Mucosa of descending colon (tissue), 3 donors: Measurements from ENCODE around the gene SYTL2. TPM values are rescaled to one million over a fixed set of nuclear protein-coding genes. Genes with fewer than 3 reads are reported as not detected.

Source experiments
- total RNA-seq, 3 donors: library from RNA; stranded (reverse); fragmentation: NEBNext Ultra II Directional in 2 of 3; extraction: Animal tissue kit (Norgen Biotek cat#: 25700) in 2 of 3; gene quantifications; one replicate each; pipeline versions ENCODE4 v1.2.1 to v1.2.4, GENCODE V29; 2021 to 2023
- donor health status: DM: no; HTN: no; CAD: no; lungs with moderate emphysema.
- donor health status: DM: no; HTN: no; CAD: no.
- donor health status: DM: no; HTN: yes; CAD: no.

SYTL2 gene
- total RNA-seq, 3 donors from 2014 or later = 150 to 502 (median 282) TPM

Other genes with a start within 250 kb of the SYTL2 start
- gene DLG2, start 183.8 kb downstream of the SYTL2 start, total RNA-seq = 10 to 100 TPM in 1 of 3 donors, 1 to 10 TPM in 2; 2.1 to 11.1 (median 2.4) TPM
- gene TMEM126B, start 182.5 kb downstream of the SYTL2 start, total RNA-seq = 10 to 100 TPM; 35.3 to 44.1 (median 38.7) TPM
- 10 to 100 TPM; 18.8 to 25.8 (median 19.4) TPM for gene TMEM126A, start 163.2 kb downstream of the SYTL2 start, total RNA-seq
- gene CREBZF, start 146.0 kb downstream of the SYTL2 start, total RNA-seq = 10 to 100 TPM; 37.6 to 45.6 (median 40.7) TPM
- gene CCDC89, start 124.9 kb downstream of the SYTL2 start, total RNA-seq = 1 to 10 TPM; 4.1 to 6.4 (median 4.1) TPM
- not detected for gene CCDC83, start 44.2 kb upstream of the SYTL2 start, total RNA-seq